Choroid plexus epithelial cell (primary cell): Measurements from ENCODE around the gene SRRM2.

Experiments used
- DNase-seq: peaks from one replicate; pipeline ENCODE4 v3.0.0-alpha.2; 2010; ENCODE audit warnings: low read depth
- H3K4me3 ChIP-seq: 2 replicates; pipeline ENCODE4 v1.5.1; 2011; ENCODE audit warnings: low read depth, mild to moderate bottlenecking, control low read depth, low read length, moderate library complexity
- CTCF ChIP-seq: conservative IDR thresholded peaks from 2 replicates; pipeline ENCODE4 v1.5.1; 2011; ENCODE audit warnings: low read depth, mild to moderate bottlenecking, control low read depth, inconsistent platforms, low read length, moderate library complexity

The SRRM2 gene

GRCh38 chr16:2775131-2775716, 22.8 kb downstream of the SRRM2 start:
- H3K4me3 ChIP-seq: no peak overlapping the region
- no peak for DNase-seq

GRCh38 chr16:2775765-2776499, 23.5 kb downstream of the SRRM2 start:
- TF ChIP-seq CTCF: no peak
- no peak for DNase-seq

More at GRCh38 chr16:2775131-2775716, 22.8 kb downstream of the SRRM2 start:
- TF ChIP-seq CTCF: no peak

GRCh38 chr16:2776500-2777139, 24.2 kb downstream of the SRRM2 start:
- no peak for TF ChIP-seq CTCF
- H3K4me3 ChIP-seq: peak overlapping the region; percentile 99
- DNase-seq: no peak

More at GRCh38 chr16:2775765-2776499, 23.5 kb downstream of the SRRM2 start:
- peak overlapping the region; percentile 99 for H3K4me3 ChIP-seq

GRCh38 chr16:2777231-2777902, 24.9 kb downstream of the SRRM2 start, which contains the start of gene ELOB:
Gene ELOB, minus strand, starts transcription at chr16:2777280. Its CDS starts 41 bp downstream, at chr16:2777239.
- TF ChIP-seq CTCF: no peak
- DNase-seq: peak; percentile 82
- peak within 1 kb of the TSS; percentile 99 for H3K4me3 ChIP-seq

- H3K4me3 ChIP-seq: peak overlapping the region; percentile 99
- no peak for DNase-seq
- no peak for TF ChIP-seq CTCF
Measured at GRCh38 chr16:2777903-2778629, 25.6 kb downstream of the SRRM2 start.

GRCh38 chr16:2778630-2778958, 26.2 kb downstream of the SRRM2 start:
- no peak for TF ChIP-seq CTCF
- no peak for DNase-seq
- H3K4me3 ChIP-seq: no peak overlapping the region
